Mucosa of rectum (tissue), 2 donors: ENCODE measurements around the gene KLHDC4.

Source experiments
- H3K27ac ChIP-seq, 2 donors: one replicate each; pipeline ENCODE4 v1.7.0; 2013; ENCODE audit warnings: inconsistent platforms in 2 of 2, low read depth in 2 of 2, low read length in 2 of 2
- H3K27me3 ChIP-seq, 2 donors: one replicate each; pipeline ENCODE4 v1.7.0; 2013; ENCODE audit warnings: low read length in 2 of 2; ENCODE audit not compliant: control insufficient read depth in 2 of 2, insufficient read depth in 2 of 2
- H3K36me3 ChIP-seq, 2 donors: one replicate each; pipeline ENCODE4 v1.7.0; 2013; ENCODE audit warnings: low read length in 2 of 2; ENCODE audit not compliant: control insufficient read depth in 2 of 2, insufficient read depth in 2 of 2
- H3K4me1 ChIP-seq, 2 donors: one replicate each; pipeline ENCODE4 v1.7.0; 2013; ENCODE audit warnings: low read length in 2 of 2, mild to moderate bottlenecking in 1 of 2; ENCODE audit not compliant: control insufficient read depth in 2 of 2, insufficient read depth in 2 of 2
- H3K4me3 ChIP-seq, 2 donors: one replicate each; pipeline ENCODE4 v1.7.0; 2013; ENCODE audit warnings: low read length in 2 of 2
- H3K9ac ChIP-seq, 2 donors: one replicate each; pipeline ENCODE4 v1.7.0; 2013; ENCODE audit warnings: low read length in 2 of 2, low read depth in 1 of 2, mild to moderate bottlenecking in 1 of 2
- H3K9me3 ChIP-seq, 2 donors: one replicate each; pipeline ENCODE4 v1.7.0; 2013; ENCODE audit warnings: low read length in 2 of 2; ENCODE audit not compliant: control insufficient read depth in 2 of 2
- donor health status: healthy.
- donor health status: Normal muscosa, but diverticular disease.

Gene KLHDC4

DNA sequence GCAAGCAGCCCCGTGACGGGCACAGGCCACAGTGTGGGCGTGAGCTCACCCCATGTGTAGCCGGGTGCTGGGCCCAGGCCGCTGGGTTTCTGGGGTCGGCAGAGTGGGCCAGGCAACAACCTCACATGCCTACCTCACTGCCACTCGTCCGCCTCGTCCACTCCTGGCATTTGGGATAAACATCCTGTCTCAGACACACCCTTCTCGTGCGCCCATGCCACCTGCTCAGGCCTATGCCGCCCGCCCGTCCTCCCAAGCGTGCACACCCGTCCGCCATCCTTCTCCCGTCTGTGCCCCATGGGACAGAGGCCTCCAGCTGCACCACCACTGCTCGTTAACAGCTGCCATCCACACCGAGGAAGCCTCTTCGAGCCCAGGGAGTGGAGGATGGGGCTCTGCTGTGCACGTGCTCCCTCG, 64.3 kb downstream of the KLHDC4 start:
- H3K27me3 ChIP-seq, result no peaks in the 10 kb centered on the region
- H3K27ac ChIP-seq, result no peak overlapping the region
- H3K36me3 ChIP-seq, result peaks cover 4 to 11% of the 10 kb centered on the region in 2 donors
- no peaks in the 10 kb centered on the region for H3K9me3 ChIP-seq
- H3K4me3 ChIP-seq, result no peak overlapping the region
- no peak overlapping the region for H3K9ac ChIP-seq
- H3K4me1 ChIP-seq, result no peaks in the 10 kb centered on the region

DNA sequence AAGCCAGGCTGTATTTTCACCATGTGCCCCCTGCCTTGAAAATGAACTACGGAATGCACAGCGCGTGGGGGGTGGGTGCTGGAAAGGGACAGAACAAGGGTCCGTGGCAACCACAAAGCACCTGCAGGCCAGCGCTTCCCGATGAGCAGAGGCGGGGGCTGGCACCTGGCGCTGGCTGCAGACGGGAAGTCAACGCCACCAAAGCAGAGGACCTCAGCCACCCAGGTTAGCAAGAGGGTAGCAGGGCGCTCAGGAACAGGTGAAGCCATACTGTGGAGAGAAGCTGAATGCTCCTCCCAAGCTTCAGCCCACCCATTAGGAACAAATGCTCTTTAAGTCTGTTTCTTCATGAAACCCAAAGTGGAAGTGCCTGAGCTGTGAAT, 64.7 kb downstream of the KLHDC4 start:
- H3K4me3 ChIP-seq, result no peak overlapping the region

DNA sequence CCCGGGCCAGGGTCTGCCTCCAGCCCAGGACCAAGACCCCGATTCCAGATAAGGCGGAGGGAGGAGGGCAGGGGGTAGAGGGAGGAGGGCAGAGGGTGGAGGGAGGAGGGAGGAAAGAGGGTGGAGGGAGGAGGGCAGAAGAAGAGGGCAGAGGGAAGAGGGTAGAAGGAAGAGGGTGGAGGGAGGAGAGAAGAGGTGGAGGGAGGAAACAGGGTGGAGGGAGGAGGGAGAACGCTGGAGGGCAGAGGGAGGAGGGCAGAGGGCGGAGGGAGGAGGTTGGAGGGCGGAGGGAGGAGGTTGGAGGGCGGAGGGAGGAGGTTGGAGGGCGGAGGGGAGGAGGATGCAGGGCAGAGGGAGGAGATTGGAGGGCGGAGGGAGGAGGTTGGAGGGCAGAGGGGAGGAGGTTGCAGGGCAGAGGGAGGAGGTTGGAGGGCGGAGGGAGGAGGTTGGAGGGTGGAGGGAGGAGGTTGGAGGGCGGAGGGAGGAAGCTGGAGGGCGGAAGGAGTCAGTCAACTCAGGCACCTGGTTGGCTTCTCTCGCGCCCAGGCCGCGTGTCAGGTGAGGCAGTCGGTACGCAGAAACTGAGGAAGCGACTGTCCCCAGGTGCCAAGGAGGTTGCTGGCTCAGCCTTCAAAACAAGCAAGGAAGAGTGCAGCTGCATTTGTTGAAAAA, 65.2 kb downstream of the KLHDC4 start:
- no peak overlapping the region for H3K4me3 ChIP-seq
- H3K9me3 ChIP-seq, result no peaks in the 10 kb centered on the region
- peaks cover 4 to 11% of the 10 kb centered on the region in 2 donors for H3K36me3 ChIP-seq
- H3K27ac ChIP-seq, result no peak overlapping the region
- H3K4me1 ChIP-seq, result no peaks in the 10 kb centered on the region
- no peak overlapping the region for H3K9ac ChIP-seq
- no peaks in the 10 kb centered on the region for H3K27me3 ChIP-seq

More for the DNA sequence above, 64.7 kb downstream of the KLHDC4 start:
- Histone ChIP-seq H3K9me3 (no peaks in the 10 kb centered on the region), H3K36me3 (peaks cover 4 to 11% of the 10 kb centered on the region in 2 donors), H3K9ac (no peak overlapping the region), H3K27me3 (no peaks in the 10 kb centered on the region), H3K27ac (no peak overlapping the region), H3K4me1 (no peaks in the 10 kb centered on the region)

DNA sequence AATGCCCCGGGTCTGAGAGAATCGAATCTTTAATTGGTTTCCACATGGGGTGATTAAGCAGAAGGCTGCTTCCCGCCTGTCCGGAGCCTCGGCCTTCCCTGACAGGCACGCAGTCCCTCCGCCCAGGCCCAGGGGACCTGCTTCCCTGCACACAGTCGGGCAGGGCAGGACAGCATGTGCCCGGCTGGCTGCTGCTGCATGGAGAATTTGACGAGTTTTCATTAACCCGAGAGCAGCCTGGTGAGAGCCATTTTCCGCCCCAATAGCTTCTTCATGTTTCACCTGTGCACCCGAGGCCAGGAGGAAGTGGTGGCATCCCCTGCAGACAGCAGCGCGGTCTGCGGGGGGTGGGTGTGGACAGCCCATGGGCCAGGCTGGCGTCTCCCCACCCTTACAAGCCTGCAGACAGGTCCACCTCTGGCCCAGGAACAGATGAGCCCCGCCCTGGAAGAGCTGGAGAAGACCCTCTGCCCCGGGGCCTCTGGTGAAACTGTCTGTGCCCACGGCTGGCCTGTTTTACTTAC, 67.0 kb downstream of the KLHDC4 start:
- Histone ChIP-seq H3K27me3 (no peaks in the 10 kb centered on the region), H3K4me3 (no peak overlapping the region), H3K36me3 (peaks cover 3 to 11% of the 10 kb centered on the region in 2 donors), H3K4me1 (no peaks in the 10 kb centered on the region), H3K9ac (no peak overlapping the region), H3K9me3 (no peaks in the 10 kb centered on the region), H3K27ac (no peak overlapping the region)

- H3K9me3 ChIP-seq, result no peaks in the 10 kb centered on the region
- H3K36me3 ChIP-seq, result peaks cover 0 to 11% of the 10 kb centered on the region in 2 donors
- no peaks in the 10 kb centered on the region for H3K27me3 ChIP-seq
- H3K27ac ChIP-seq, result no peak overlapping the region
- no peak overlapping the region for H3K9ac ChIP-seq
- no peaks in the 10 kb centered on the region for H3K4me1 ChIP-seq
- H3K4me3 ChIP-seq, result no peak overlapping the region
Observed at GRCh38 chr16:87698241-87698640, 67.5 kb downstream of the KLHDC4 start.

GRCh38 chr16:87697792-87698191, 68.0 kb downstream of the KLHDC4 start:
- no peak overlapping the region for H3K4me3 ChIP-seq
- H3K27me3 ChIP-seq, result no peaks in the 10 kb centered on the region
- H3K9me3 ChIP-seq, result no peaks in the 10 kb centered on the region
- H3K36me3 ChIP-seq, result peaks cover 0 to 11% of the 10 kb centered on the region in 2 donors
- H3K27ac ChIP-seq, result no peak overlapping the region
- H3K9ac ChIP-seq, result no peak overlapping the region
- no peaks in the 10 kb centered on the region for H3K4me1 ChIP-seq

DNA sequence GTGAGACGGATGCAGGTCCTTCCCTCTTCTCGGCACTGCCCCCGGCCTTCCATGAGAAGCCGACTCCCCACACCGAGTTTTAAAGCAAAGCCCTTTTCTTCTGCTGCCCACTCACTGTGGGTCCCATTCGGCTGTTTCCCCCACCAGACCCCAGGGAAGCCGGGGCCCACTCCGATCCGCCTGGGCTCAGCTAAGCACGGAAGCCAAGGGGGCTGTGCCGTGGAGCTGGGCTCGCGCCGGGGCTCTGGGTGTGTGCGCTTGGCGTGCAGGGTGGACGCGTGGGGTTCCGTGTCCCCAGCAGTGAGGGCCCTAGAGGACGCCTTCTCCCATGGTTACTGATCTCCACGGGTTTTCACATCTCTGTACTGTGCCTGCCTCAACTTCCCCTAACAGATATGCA, 68.5 kb downstream of the KLHDC4 start:
- no peaks in the 10 kb centered on the region for H3K9me3 ChIP-seq
- H3K4me3 ChIP-seq, result no peak overlapping the region
- no peaks in the 10 kb centered on the region for H3K4me1 ChIP-seq
- no peaks in the 10 kb centered on the region for H3K27me3 ChIP-seq
- H3K36me3 ChIP-seq, result peaks cover 0 to 9% of the 10 kb centered on the region in 2 donors
- H3K9ac ChIP-seq, result no peak overlapping the region
- no peak overlapping the region for H3K27ac ChIP-seq

DNA sequence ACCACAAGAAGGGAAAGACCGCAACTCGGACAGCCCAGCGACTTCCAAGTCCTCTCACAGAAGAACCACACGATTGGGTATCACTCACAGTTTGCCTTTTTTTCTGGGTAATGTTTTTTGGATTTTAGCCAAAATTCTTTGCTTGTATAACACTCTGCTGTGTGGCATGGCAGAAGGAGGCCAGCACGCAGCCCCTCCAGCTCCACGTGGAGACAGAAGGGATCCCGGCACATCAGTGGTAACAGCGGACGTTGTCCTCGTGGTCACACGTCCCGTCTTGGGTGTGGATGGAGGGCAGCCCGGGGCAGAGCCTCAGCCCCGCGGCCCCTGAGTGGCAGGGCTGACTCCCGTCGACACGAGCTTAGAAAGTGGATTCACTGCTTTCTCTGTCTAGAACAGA, 69.1 kb downstream of the KLHDC4 start:
- H3K36me3 ChIP-seq, result peaks cover 0 to 8% of the 10 kb centered on the region in 2 donors
- no peak overlapping the region for H3K4me3 ChIP-seq
- H3K9me3 ChIP-seq, result no peaks in the 10 kb centered on the region
- H3K27me3 ChIP-seq, result no peaks in the 10 kb centered on the region
- no peak overlapping the region for H3K27ac ChIP-seq
- no peaks in the 10 kb centered on the region for H3K4me1 ChIP-seq
- no peak overlapping the region for H3K9ac ChIP-seq

DNA sequence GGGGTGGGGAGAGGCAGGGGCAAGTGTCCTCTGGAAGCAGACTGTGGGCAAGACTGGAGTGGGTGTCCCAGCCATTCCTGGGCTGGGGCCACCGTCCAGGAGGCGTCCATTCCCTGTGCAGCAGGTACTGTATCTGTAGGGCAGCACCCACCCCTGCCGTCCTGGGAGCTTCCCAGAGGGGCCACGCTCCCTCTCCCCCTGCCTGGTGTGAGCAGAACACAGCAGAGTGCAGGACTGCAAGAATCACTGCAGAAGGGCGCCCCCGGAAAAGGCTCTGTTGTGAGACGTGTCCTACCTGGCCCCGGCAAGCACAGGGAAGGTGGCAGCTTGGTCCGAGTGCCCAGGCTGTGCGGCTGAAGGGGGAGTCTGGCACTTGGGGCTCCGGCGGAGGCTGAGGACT, 70.3 kb downstream of the KLHDC4 start:
- peaks cover 0 to 6% of the 10 kb centered on the region in 2 donors for H3K36me3 ChIP-seq
- no peak overlapping the region for H3K27ac ChIP-seq
- no peaks in the 10 kb centered on the region for H3K4me1 ChIP-seq
- no peaks in the 10 kb centered on the region for H3K27me3 ChIP-seq
- H3K9ac ChIP-seq, result no peak overlapping the region
- no peaks in the 10 kb centered on the region for H3K9me3 ChIP-seq
- H3K4me3 ChIP-seq, result no peak overlapping the region

- Histone ChIP-seq H3K36me3 (peaks cover 0 to 3% of the 10 kb centered on the region in 2 donors), H3K27ac (no peak overlapping the region), H3K4me3 (no peak overlapping the region), H3K4me1 (no peaks in the 10 kb centered on the region), H3K9ac (no peak overlapping the region), H3K9me3 (no peaks in the 10 kb centered on the region), H3K27me3 (no peaks in the 10 kb centered on the region)
Observed at GRCh38 chr16:87694441-87695125, 71.2 kb downstream of the KLHDC4 start.
